GM12878 (cell line): ENCODE results near the gene ADAMTS14. TPM values are rescaled to one million over a fixed set of nuclear protein-coding genes. Genes with fewer than 3 reads are reported as not detected.
A peak's percentile ranks its signal among the peaks of the same experiment; 100 is the strongest.

Experiments
- ATF7 ChIP-seq: fragments of 450-650 bp; IDR thresholded peaks from 2 replicates; pipeline ENCODE4 v1.6.1; 2016; ENCODE audit warnings: low read depth, mild to moderate bottlenecking
- CHD2 ChIP-seq: IDR thresholded peaks from 2 replicates; pipeline ENCODE4 v1.6.1; 2011; ENCODE audit warnings: low read depth, low read length, improper control_type of control experiment, borderline replicate concordance
- EED ChIP-seq: sonication (generic); IDR thresholded peaks from 2 replicates; pipeline ENCODE4 v1.6.1; 2016; ENCODE audit warnings: antibody characterized with exemption, low read depth
- ETV6 ChIP-seq, 2 experiments: fragments of 450-650 bp in 1 of 2; IDR thresholded peaks in 1 of 2; conservative IDR thresholded peaks in 1 of 2; 2 replicates each; pipeline ENCODE4 v1.6.1; 2014; ENCODE audit warnings: antibody characterized with exemption in 1 of 2, borderline replicate concordance in 1 of 2, low read depth in 1 of 2, mild to moderate bottlenecking in 1 of 2, moderate library complexity in 1 of 2
- HDAC6 ChIP-seq: fragments of 200-600 bp; sonication (generic); IDR thresholded peaks from one replicate; pipeline ENCODE4 v1.8.0; 2017; ENCODE audit warnings: antibody characterized with exemption; ENCODE audit not compliant: unreplicated experiment
- IKZF1 ChIP-seq: fragments of 450-650 bp; conservative IDR thresholded peaks from 2 replicates; pipeline ENCODE4 v1.6.1; 2017; ENCODE audit warnings: antibody characterized with exemption, mild to moderate bottlenecking
- IKZF2 ChIP-seq, 2 experiments: fragments of 450-650 bp; IDR thresholded peaks; 2 replicates each; pipeline ENCODE4 v1.6.1; 2017; ENCODE audit warnings: mild to moderate bottlenecking in 2 of 2, moderate library complexity in 2 of 2
- NFIC ChIP-seq: IDR thresholded peaks from 2 replicates; pipeline ENCODE4 v1.6.1; 2012; ENCODE audit warnings: low read depth, mild to moderate bottlenecking, inconsistent platforms, low read length, moderate library complexity
- RAD21 ChIP-seq: IDR thresholded peaks from 2 replicates; pipeline ENCODE4 v1.6.1; 2011; ENCODE audit warnings: mild to moderate bottlenecking, low read depth, low read length, moderate library complexity; ENCODE audit not compliant: insufficient read depth
- RELA ChIP-seq: fragments of 450-650 bp; IDR thresholded peaks from 2 replicates; pipeline ENCODE4 v1.8.0; 2014; ENCODE audit warnings: borderline replicate concordance; ENCODE audit not compliant: partially characterized antibody
- REST ChIP-seq: IDR thresholded peaks from 2 replicates; pipeline ENCODE4 v1.6.1; 2012; ENCODE audit warnings: mild to moderate bottlenecking, low read depth, low read length
- SIX5 ChIP-seq: IDR thresholded peaks from 2 replicates; pipeline ENCODE4 v1.6.1; 2011; ENCODE audit warnings: mild to moderate bottlenecking, low read depth, low read length, moderate library complexity; ENCODE audit not compliant: severe bottlenecking
- SPI1 ChIP-seq: IDR thresholded peaks from 2 replicates; pipeline ENCODE4 v1.6.1; 2011; ENCODE audit warnings: low read depth, mild to moderate bottlenecking, low read length, moderate library complexity, borderline replicate concordance; ENCODE audit not compliant: insufficient read depth
- TARDBP ChIP-seq: IDR thresholded peaks from 2 replicates; pipeline ENCODE4 v1.6.1; 2016; ENCODE audit warnings: borderline replicate concordance
- TCF12 ChIP-seq: IDR thresholded peaks from 2 replicates; pipeline ENCODE4 v1.6.1; 2011; ENCODE audit warnings: low read depth, mild to moderate bottlenecking, low read length
- ZBED1 ChIP-seq: IDR thresholded peaks from 2 replicates; pipeline ENCODE4 v1.6.1; 2016; ENCODE audit warnings: borderline replicate concordance
- polyA plus RNA-seq, 11 experiments: library from polyadenylated mRNA; depleted of rRNA in 4 of 11; unstranded in 6 of 11; stranded (reverse) in 5 of 11; fragments of >200 nt; fragmentation: Nextera tagmentation in 4 of 11; fragmentation: Illumina TruSeq in 1 of 11; extraction: Ambion mirVana in 4 of 11; extraction: Trizol in 1 of 11; gene quantifications; 1 replicate in 1 of 11; 2 replicates in 10 of 11; pipeline versions ENCODE4 v1.2.1 to v1.2.3, GENCODE V29; 2011 to 2016; ENCODE audit warnings: inconsistent platforms in 2 of 11, missing spikeins in 2 of 11, low read depth in 1 of 11
- total RNA-seq, 4 experiments: library from RNA; depleted of rRNA in 3 of 4; stranded (reverse); fragments of >200 nt in 3 of 4; fragmentation: Illumina TruSeq in 1 of 4; extraction: Trizol in 1 of 4; gene quantifications; 2 replicates each; pipeline versions ENCODE4 v1.2.1 to v1.2.3, GENCODE V29; 2013 to 2021

Gene ADAMTS14
- total and polyA plus RNA-seq, 10 of the 15 experiments (the other 5 are each of a cell fraction or from before 2014, with no cell fraction given), result 0.03 to 0.05 TPM; not detected in 8

DNA sequence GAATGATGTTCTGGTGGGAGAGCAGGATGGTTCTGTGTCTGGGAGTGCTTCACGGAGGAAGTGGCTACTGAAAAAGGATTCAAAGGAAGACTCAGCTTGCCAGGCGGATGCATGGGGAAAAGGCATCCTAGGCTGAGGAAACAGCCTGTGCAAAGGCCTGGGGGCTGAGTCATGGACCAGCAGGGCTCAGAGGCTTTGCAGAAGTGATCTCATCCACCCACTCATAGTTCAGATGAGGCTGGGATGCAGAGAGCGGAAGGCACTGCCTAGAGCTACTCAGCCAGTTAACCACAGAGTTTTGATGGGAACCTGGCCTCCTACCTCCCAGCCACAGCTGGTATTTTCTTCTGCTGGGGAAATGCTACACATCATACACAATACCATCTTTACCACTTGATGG lies 15.8 kb upstream of the ADAMTS14 start (continued):
- TF ChIP-seq REST (no peak), EED (peak; percentile 63), ZBED1 (no peak), TCF12 (0 out of 2 replicates have a peak, but pooled peaks have one; percentile 53), ETV6 (conservative IDR thresholded peaks at IDR 0.05 in 1 of 2, IDR thresholded peaks at IDR 0.05 in 1 of 2; ENCODE audit: borderline replicate concordance in 1 of 2, low read depth in 1 of 2) (peak in 1 of 2 experiments; percentile 21; a peak in 1 of 4 replicates), TARDBP (no peak), ATF7 (peak; percentile 39; the same call in 1 of the 2 replicates), RAD21 (no peak), IKZF1 (peak; percentile 58; the same call in 1 of the 2 replicates), NFIC (peak; percentile 56), HDAC6 (no peak), IKZF2 (IDR thresholded peaks at IDR 0.05) (peak; percentile 60 to 71; a peak in 3 of 4 replicates), SPI1 (peak; percentile 73), CHD2 (no peak), SIX5 (no peak), RELA (no peak)
